Measurements from ENCODE around the gene SUSD1.
A peak's percentile ranks its signal among the peaks of the same experiment; 100 is the strongest.

SUSD1 gene

DNA sequence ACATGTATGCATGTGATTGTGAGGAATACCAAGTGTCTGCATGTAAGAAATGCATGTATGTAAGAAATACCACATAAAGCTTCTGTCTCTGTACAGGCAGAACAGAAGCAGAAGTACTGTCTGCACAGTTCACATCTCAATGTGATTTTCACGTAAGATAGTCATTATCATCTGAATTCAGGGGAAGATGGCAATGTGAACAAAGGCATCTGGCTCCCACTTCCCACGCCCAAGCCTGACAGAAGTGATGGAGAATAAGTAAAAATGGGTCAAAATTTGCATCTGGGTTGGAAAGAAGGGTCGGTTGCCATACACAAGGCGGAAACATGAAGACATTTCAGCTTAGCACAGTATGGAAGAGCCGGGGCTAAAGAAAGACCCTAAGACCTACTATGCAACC, 71.7 kb downstream of the SUSD1 start:
- TF ChIP-seq EZH2 (IDR thresholded peaks at IDR 0.05; ENCODE audit: borderline replicate concordance, low read depth, low read length, severe bottlenecking) (no peak), CTCF (IDR thresholded peaks at IDR 0.05; ENCODE audit: borderline replicate concordance, extremely low read depth, low read length, poor library complexity, severe bottlenecking) (no peak)
- Histone ChIP-seq H4K20me1 (ENCODE audit: insufficient read depth, low read length) (no peaks in the 10 kb centered on the region), H3K79me2 (ENCODE audit: insufficient read depth, low read length) (no peaks in the 10 kb centered on the region), H3K4me2 (ENCODE audit: insufficient read depth, low read length) (no peak overlapping the region), H3K9ac (ENCODE audit: low read depth, low read length) (no peak overlapping the region), H3K36me3 (ENCODE audit: insufficient read depth, low read length) (no peaks in the 10 kb centered on the region), H3K27me3 (ENCODE audit: insufficient read depth, low read length, poor library complexity) (no peaks in the 10 kb centered on the region), H3K9me3 (ENCODE audit: insufficient read depth, low read length, severe bottlenecking) (no peaks in the 10 kb centered on the region), H3K27ac (ENCODE audit: low read length) (no peak overlapping the region), H3K4me1 (ENCODE audit: insufficient read depth, low read length) (no peaks in the 10 kb centered on the region), H3K4me3 (ENCODE audit: low read depth in 1 of 2, low read length in 2 of 2) (no peak overlapping the region), H2AFZ (ENCODE audit: low read depth, low read length) (no peak overlapping the region)
- no peak for ATAC-seq (ENCODE audit: insufficient read depth, low read depth)
- DNase-seq, result no peak

DNA sequence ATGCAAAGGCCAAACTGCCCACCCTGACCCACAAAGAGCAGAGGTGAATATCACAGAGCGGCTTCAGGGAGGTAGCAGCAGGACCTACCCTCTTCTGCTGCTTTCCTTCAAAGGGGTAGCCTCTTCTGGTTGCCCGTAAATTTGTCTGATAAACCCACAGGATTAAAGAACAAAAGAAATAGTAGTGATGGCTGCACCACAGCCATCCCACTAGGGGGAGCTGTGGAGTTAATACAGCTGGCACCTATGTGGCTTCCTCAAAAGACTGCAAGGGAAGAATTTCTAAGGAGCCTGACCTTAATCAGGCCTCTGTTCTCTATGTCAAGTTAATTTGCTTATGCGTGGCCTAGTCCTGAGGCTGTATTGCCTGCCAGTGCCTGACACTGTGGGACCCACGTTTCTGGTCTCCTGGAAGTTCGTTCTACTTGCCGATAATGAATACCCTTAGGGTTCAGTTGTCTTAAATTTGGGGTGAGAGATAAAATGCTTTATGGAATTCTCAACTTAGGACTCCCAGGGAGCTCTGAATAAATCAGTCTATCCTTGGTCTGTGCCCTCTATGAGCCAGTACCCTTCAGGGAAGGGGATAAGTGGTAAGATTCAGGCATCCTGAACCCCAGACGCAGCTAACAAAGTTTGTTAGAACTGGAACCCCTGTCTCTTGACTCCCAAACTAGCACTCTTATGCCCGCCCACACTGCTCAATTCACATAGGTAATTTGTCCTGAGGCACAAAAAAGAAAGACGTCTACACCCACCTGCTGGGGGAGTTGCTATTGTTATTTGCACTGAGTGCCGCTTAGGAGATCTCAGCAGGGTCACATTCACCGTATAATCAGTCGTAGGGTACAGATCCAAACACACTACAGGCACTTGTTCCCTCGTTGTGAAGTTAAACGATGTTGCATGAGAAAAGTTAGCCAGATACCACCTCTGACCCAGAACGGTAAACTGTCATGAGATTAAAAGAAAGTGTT, 77.1 kb downstream of the SUSD1 start:
- H3K27me3 ChIP-seq (ENCODE audit: insufficient read depth, low read length, poor library complexity), result no peaks in the 10 kb centered on the region
- no peak overlapping the region for H3K27ac ChIP-seq (ENCODE audit: low read length)
- H3K4me1 ChIP-seq (ENCODE audit: insufficient read depth, low read length), result no peaks in the 10 kb centered on the region
- H3K9me3 ChIP-seq (ENCODE audit: insufficient read depth, low read length, severe bottlenecking), result no peaks in the 10 kb centered on the region
- H3K4me2 ChIP-seq (ENCODE audit: insufficient read depth, low read length), result no peak overlapping the region
- no peaks in the 10 kb centered on the region for H3K79me2 ChIP-seq (ENCODE audit: insufficient read depth, low read length)
- DNase-seq, result peak; percentile 74
- ATAC-seq (ENCODE audit: insufficient read depth, low read depth), result peak; percentile 97
- H3K9ac ChIP-seq (ENCODE audit: low read depth, low read length), result no peak overlapping the region
- no peak for TF ChIP-seq EZH2 (IDR thresholded peaks at IDR 0.05; ENCODE audit: borderline replicate concordance, low read depth, low read length, severe bottlenecking)
- TF ChIP-seq CTCF (IDR thresholded peaks at IDR 0.05; ENCODE audit: borderline replicate concordance, extremely low read depth, low read length, poor library complexity, severe bottlenecking), result peak; percentile 92
- no peaks in the 10 kb centered on the region for H3K36me3 ChIP-seq (ENCODE audit: insufficient read depth, low read length)
- peak overlapping the region; percentile 54; the same call in 1 of the 2 replicates for H2AFZ ChIP-seq (ENCODE audit: low read depth, low read length)
- no peaks in the 10 kb centered on the region for H4K20me1 ChIP-seq (ENCODE audit: insufficient read depth, low read length)
- H3K4me3 ChIP-seq (ENCODE audit: low read depth in 1 of 2, low read length in 2 of 2), result no peak overlapping the region

- Histone ChIP-seq H3K79me2 (ENCODE audit: insufficient read depth, low read length) (no peaks in the 10 kb centered on the region), H3K9ac (ENCODE audit: low read depth, low read length) (no peak overlapping the region), H4K20me1 (ENCODE audit: insufficient read depth, low read length) (no peaks in the 10 kb centered on the region), H3K4me3 (ENCODE audit: low read depth in 1 of 2, low read length in 2 of 2) (no peak overlapping the region), H3K27ac (ENCODE audit: low read length) (no peak overlapping the region), H2AFZ (ENCODE audit: low read depth, low read length) (no peak overlapping the region), H3K4me1 (ENCODE audit: insufficient read depth, low read length) (no peaks in the 10 kb centered on the region), H3K4me2 (ENCODE audit: insufficient read depth, low read length) (no peak overlapping the region), H3K9me3 (ENCODE audit: insufficient read depth, low read length, severe bottlenecking) (no peaks in the 10 kb centered on the region), H3K36me3 (ENCODE audit: insufficient read depth, low read length) (no peaks in the 10 kb centered on the region), H3K27me3 (ENCODE audit: insufficient read depth, low read length, poor library complexity) (no peaks in the 10 kb centered on the region)
- no peak for DNase-seq
- TF ChIP-seq EZH2 (IDR thresholded peaks at IDR 0.05; ENCODE audit: borderline replicate concordance, low read depth, low read length, severe bottlenecking), result no peak
- no peak for TF ChIP-seq CTCF (IDR thresholded peaks at IDR 0.05; ENCODE audit: borderline replicate concordance, extremely low read depth, low read length, poor library complexity, severe bottlenecking)
- ATAC-seq (ENCODE audit: insufficient read depth, low read depth), result no peak
Observed at GRCh38 chr9:112094948-112095681, 80.0 kb downstream of the SUSD1 start.

Measured in DND-41 (cell line).